Fibroblast of the aortic adventitia (primary cell): ENCODE results near the gene PRDM7. TPM values are rescaled to one million over a fixed set of nuclear protein-coding genes. Genes with fewer than 3 reads are reported as not detected.

Experiments
- DNase-seq: peaks from one replicate; pipeline ENCODE4 v3.0.0-alpha.2; 2010; ENCODE audit warnings: low read depth
- H3K4me3 ChIP-seq: 2 replicates; pipeline ENCODE4 v1.5.1; 2011; ENCODE audit warnings: low read depth, mild to moderate bottlenecking, control low read depth, low read length, moderate library complexity
- CTCF ChIP-seq: IDR thresholded peaks from 2 replicates; pipeline ENCODE4 v1.5.1; 2011; ENCODE audit warnings: mild to moderate bottlenecking, low read length, control low read depth, inconsistent platforms; ENCODE audit not compliant: insufficient read depth
- total RNA-seq: library from RNA; depleted of rRNA; stranded (reverse); fragments of >200 nt; gene quantifications from 2 replicates; pipeline ENCODE4 v1.2.3, GENCODE V29; 2012; ENCODE audit warnings: low replicate concordance

PRDM7 gene
- total RNA-seq, 1 donor = not detected

- no peak overlapping the region for H3K4me3 ChIP-seq
- no peak for TF ChIP-seq CTCF
- no peak for DNase-seq
Measured at GRCh38 chr16:90044111-90044551, 33.0 kb downstream of the PRDM7 start.

GRCh38 chr16:90043526-90043925, 33.6 kb downstream of the PRDM7 start:
- no peak overlapping the region for H3K4me3 ChIP-seq
- no peak for DNase-seq
- no peak for TF ChIP-seq CTCF

GRCh38 chr16:90042946-90043514, 34.1 kb downstream of the PRDM7 start:
- no peak for TF ChIP-seq CTCF

GRCh38 chr16:90041896-90042473, 35.1 kb downstream of the PRDM7 start:
- no peak for DNase-seq
- H3K4me3 ChIP-seq = no peak overlapping the region
- no peak for TF ChIP-seq CTCF

More at GRCh38 chr16:90042946-90043514, 34.1 kb downstream of the PRDM7 start:
- H3K4me3 ChIP-seq = no peak overlapping the region
- DNase-seq = no peak

GRCh38 chr16:90040152-90041023, 36.7 kb downstream of the PRDM7 start:
- no peak for TF ChIP-seq CTCF
- H3K4me3 ChIP-seq = no peak overlapping the region
- DNase-seq = no peak

GRCh38 chr16:90037276-90037675, 39.9 kb downstream of the PRDM7 start:
- no peak for TF ChIP-seq CTCF
- H3K4me3 ChIP-seq = no peak overlapping the region
- DNase-seq = no peak
